Stomach (tissue), 4 donors: ENCODE results near the gene OTOG.

Experiments
- CTCF ChIP-seq, 7 experiments: fragments of 450-650 bp in 4 of 7; fragments of 200-600 bp in 3 of 7; sonication (generic) in 3 of 7; IDR thresholded peaks; one replicate each; pipeline ENCODE4 v1.5.1; 2016 to 2019; ENCODE audit warnings: antibody characterized with exemption in 7 of 7, control low read depth in 2 of 7, mild to moderate bottlenecking in 1 of 7
- POLR2AphosphoS5 ChIP-seq, 3 donors: sonication (generic); formaldehyde crosslinking; IDR thresholded peaks; one replicate each; pipeline ENCODE4 v1.6.1; 2016; ENCODE audit warnings: antibody characterized with exemption in 3 of 3

GRCh38 chr11:17637901-17638300 lies 90.8 kb downstream of the OTOG start:
- TF ChIP-seq CTCF (IDR thresholded peaks at IDR 0.05) (no peak), POLR2AphosphoS5 (IDR thresholded peaks at IDR 0.05) (no peak)
